Vagina (tissue), 2 donors: ENCODE results near the gene SLC22A5. TPM values are rescaled to one million over a fixed set of nuclear protein-coding genes. Genes with fewer than 3 reads are reported as not detected.

ENCODE experiments used
- DNase-seq, 2 donors: peaks; one replicate each; pipeline ENCODE4 v3.0.0-alpha.2; 2017; ENCODE audit errors: extremely low spot score in 2 of 2
- H3K27ac ChIP-seq: fragments of 200-600 bp; sonication (generic); one replicate; pipeline ENCODE4 v1.5.1; 2019
- H3K27me3 ChIP-seq: fragments of 200-600 bp; sonication (generic); one replicate; pipeline ENCODE4 v1.5.1; 2019
- H3K36me3 ChIP-seq, 2 donors: fragments of 200-600 bp; sonication (generic); one replicate each; pipeline ENCODE4 v1.5.1; 2017 to 2019
- H3K4me1 ChIP-seq: fragments of 200-600 bp; sonication (generic); one replicate; pipeline ENCODE4 v1.5.1; 2019
- H3K4me3 ChIP-seq, 2 donors: fragments of 200-600 bp; sonication (generic); 1 replicate in 1 of 2; 2 replicates in 1 of 2; pipeline ENCODE4 v1.5.1; 2016 to 2019
- H3K9me3 ChIP-seq: fragments of 200-600 bp; sonication (generic); one replicate; pipeline ENCODE4 v1.5.1; 2019
- POLR2A ChIP-seq, 2 donors: fragments of 450-650 bp; IDR thresholded peaks; one replicate each; pipeline ENCODE4 v1.6.1; 2017; ENCODE audit warnings: antibody characterized with exemption in 2 of 2, mild to moderate bottlenecking in 2 of 2, moderate library complexity in 2 of 2
- POLR2AphosphoS5 ChIP-seq, 2 donors: sonication (generic); formaldehyde crosslinking; IDR thresholded peaks; one replicate each; pipeline ENCODE4 v1.9.0; 2017; ENCODE audit warnings: antibody characterized with exemption in 2 of 2, mild to moderate bottlenecking in 2 of 2, low read depth in 1 of 2; ENCODE audit not compliant: insufficient read depth in 1 of 2
- intact Hi-C: fragments of 100-400 bp; cut with DNase I; formaldehyde crosslinking; loops from one replicate; pipeline ENCODE4 v1.15.1; 2023
- total RNA-seq: library from RNA; depleted of rRNA; stranded (reverse); fragments of >200 nt; gene quantifications from one replicate; pipeline ENCODE4 v1.2.3, GENCODE V29; 2016
- TF ChIP-seq, protein P1 (sequence below), 3 experiments: fragments of 450-650 bp in 2 of 3; fragments of 200-600 bp in 1 of 3; sonication (generic) in 1 of 3; IDR thresholded peaks; one replicate each; pipeline ENCODE4 v1.5.1; 2017 to 2019; ENCODE audit warnings: antibody characterized with exemption in 3 of 3, mild to moderate bottlenecking in 2 of 3, moderate library complexity in 2 of 3

SLC22A5 gene
- total RNA-seq, 1 donor from 2014 or later, result 15.2 TPM

DNA sequence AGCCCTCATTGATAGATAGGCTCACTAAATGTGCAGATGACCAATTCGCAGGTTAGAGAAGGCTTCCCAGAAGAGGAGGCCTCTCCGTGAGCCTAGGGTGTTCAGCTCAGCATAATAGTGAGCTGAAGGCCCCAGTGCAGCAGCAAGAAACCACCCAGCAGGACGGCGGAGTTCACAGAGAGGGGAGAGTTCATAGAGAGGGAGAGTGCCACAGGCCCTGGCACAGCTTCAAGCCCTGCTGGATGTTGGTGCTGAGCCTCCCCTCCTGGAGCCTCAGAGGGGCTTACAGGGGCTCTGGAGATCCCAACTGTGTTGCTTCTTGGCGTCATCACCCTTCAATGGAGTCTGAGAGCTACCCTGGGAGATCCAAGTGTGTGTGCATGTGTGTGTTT lies 2.1 kb downstream of the SLC22A5 start:
- peaks cover 35% of the 10 kb centered on the region for H3K4me1 ChIP-seq
- peak; percentile 55 to 77 for DNase-seq
- TF ChIP-seq POLR2AphosphoS5 (IDR thresholded peaks at IDR 0.05; ENCODE audit: insufficient read depth in 1 of 2, low read depth in 1 of 2) (no peak), POLR2A (IDR thresholded peaks at IDR 0.05) (no peak)
- TF ChIP-seq, protein P1, sequence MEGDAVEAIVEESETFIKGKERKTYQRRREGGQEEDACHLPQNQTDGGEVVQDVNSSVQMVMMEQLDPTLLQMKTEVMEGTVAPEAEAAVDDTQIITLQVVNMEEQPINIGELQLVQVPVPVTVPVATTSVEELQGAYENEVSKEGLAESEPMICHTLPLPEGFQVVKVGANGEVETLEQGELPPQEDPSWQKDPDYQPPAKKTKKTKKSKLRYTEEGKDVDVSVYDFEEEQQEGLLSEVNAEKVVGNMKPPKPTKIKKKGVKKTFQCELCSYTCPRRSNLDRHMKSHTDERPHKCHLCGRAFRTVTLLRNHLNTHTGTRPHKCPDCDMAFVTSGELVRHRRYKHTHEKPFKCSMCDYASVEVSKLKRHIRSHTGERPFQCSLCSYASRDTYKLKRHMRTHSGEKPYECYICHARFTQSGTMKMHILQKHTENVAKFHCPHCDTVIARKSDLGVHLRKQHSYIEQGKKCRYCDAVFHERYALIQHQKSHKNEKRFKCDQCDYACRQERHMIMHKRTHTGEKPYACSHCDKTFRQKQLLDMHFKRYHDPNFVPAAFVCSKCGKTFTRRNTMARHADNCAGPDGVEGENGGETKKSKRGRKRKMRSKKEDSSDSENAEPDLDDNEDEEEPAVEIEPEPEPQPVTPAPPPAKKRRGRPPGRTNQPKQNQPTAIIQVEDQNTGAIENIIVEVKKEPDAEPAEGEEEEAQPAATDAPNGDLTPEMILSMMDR (IDR thresholded peaks at IDR 0.05), result no peak
- no peaks in the 10 kb centered on the region for H3K9me3 ChIP-seq
- intact Hi-C loops, result loop anchor here (10.0 kb wide), 1 partner anchor 117 kb away; the partner anchor contains the start of gene PDLIM4
- H3K27me3 ChIP-seq, result no peaks in the 10 kb centered on the region
- no peak overlapping the region for H3K27ac ChIP-seq
- H3K36me3 ChIP-seq, result no peaks in the 10 kb centered on the region
- H3K4me3 ChIP-seq, result no peak overlapping the region

DNA sequence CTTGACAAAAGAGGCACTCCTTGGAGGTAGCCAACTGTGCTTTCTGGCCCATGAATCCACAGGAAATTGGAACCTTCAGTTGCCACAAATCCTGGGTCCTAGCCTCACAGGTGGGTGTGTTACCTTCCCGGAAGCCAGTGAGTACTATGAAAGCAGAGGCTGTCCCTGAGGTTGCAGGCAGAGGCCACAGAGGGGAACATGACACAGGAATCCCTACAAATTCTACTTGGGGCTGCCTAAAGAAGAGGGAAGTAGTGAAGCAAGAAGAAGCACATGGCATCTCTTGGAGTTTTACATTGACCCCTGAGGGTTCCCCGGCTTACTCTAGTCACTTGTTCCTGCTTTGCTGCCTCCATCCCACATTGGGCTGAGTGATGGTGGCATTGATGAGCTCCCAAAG lies 2.6 kb downstream of the SLC22A5 start:
- TF ChIP-seq, protein P1 (IDR thresholded peaks at IDR 0.05), result no peak
- TF ChIP-seq POLR2A (IDR thresholded peaks at IDR 0.05) (no peak), POLR2AphosphoS5 (IDR thresholded peaks at IDR 0.05; ENCODE audit: insufficient read depth in 1 of 2, low read depth in 1 of 2) (no peak)
- H3K36me3 ChIP-seq, result no peaks in the 10 kb centered on the region
- H3K27me3 ChIP-seq, result no peaks in the 10 kb centered on the region
- DNase-seq, result peak in 1 of 2 donors; percentile 79
- no peaks in the 10 kb centered on the region for H3K9me3 ChIP-seq
- no peak overlapping the region for H3K27ac ChIP-seq
- H3K4me3 ChIP-seq, result no peak overlapping the region
- intact Hi-C loops, result loop anchor here (10.0 kb wide), 1 partner anchor 117 kb away; the partner anchor contains the start of gene PDLIM4
- H3K4me1 ChIP-seq, result peaks cover 41% of the 10 kb centered on the region

DNA sequence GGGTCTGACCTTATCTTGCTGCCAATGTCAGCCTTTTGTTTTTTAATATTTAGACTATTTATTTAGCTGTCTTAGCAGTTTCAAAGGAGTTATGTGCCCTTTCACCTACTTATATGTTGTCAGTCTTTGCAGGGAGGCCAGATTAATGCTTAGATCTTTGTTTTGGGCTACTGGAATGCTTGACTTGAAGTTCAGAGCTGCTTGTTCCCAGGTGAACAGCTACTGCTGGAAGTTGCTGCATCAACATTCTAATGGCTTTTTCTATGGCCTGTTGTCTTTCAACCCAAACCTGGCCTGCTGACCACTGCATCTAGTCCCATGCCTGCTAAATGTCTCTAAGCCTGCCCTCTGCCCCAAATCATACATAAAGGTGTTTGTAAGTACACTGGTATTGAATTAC lies 3.0 kb downstream of the SLC22A5 start:
- TF ChIP-seq POLR2A (IDR thresholded peaks at IDR 0.05) (no peak), POLR2AphosphoS5 (IDR thresholded peaks at IDR 0.05; ENCODE audit: insufficient read depth in 1 of 2, low read depth in 1 of 2) (no peak)
- TF ChIP-seq, protein P1 (IDR thresholded peaks at IDR 0.05), result no peak
- intact Hi-C loops, result loop anchor here (10.0 kb wide), 1 partner anchor 118 kb away; the partner anchor contains the start of gene PDLIM4
- Histone ChIP-seq H3K4me1 (peaks cover 45% of the 10 kb centered on the region), H3K27ac (no peak overlapping the region), H3K36me3 (no peaks in the 10 kb centered on the region), H3K4me3 (no peak overlapping the region), H3K9me3 (no peaks in the 10 kb centered on the region), H3K27me3 (no peaks in the 10 kb centered on the region)
- no peak for DNase-seq

DNA sequence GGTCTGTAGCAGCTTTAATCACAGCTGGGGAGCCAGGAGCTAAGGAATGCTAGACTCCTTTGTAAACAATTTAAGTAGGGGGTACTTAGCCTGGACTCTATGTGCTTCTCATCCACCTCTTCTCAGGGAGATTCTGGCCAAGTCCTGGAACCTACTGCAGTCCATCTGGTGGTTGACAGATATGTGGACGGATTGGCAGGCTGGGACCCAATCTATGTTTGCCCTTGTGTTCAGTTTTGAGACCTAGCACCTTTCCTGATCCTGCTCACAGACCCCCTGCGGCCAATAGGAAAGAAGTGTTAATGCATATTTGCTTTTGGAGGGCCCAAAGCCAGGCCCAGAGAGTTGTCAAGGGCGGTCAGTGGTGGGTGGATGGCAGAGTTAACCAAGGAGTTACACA lies 6.4 kb downstream of the SLC22A5 start:
- Histone ChIP-seq H3K9me3 (no peaks in the 10 kb centered on the region), H3K4me3 (no peak overlapping the region), H3K27me3 (no peaks in the 10 kb centered on the region), H3K4me1 (peaks cover 32% of the 10 kb centered on the region), H3K36me3 (no peaks in the 10 kb centered on the region), H3K27ac (no peak overlapping the region)
- intact Hi-C loops, result loop anchor here (10.0 kb wide), 1 partner anchor 121 kb away; the partner anchor contains the start of gene PDLIM4
- DNase-seq, result peak in 1 of 2 donors; percentile 72
- TF ChIP-seq, protein P1 (IDR thresholded peaks at IDR 0.05), result no peak
- TF ChIP-seq POLR2A (IDR thresholded peaks at IDR 0.05) (no peak), POLR2AphosphoS5 (IDR thresholded peaks at IDR 0.05; ENCODE audit: insufficient read depth in 1 of 2, low read depth in 1 of 2) (no peak)
